ENCODE data around the gene FUT7.
A peak's percentile ranks its signal among the peaks of the same experiment; 100 is the strongest.

Gene FUT7

GRCh38 chr9:137000177-137000930, 31.5 kb downstream of the FUT7 start:
- DNase-seq, result no peak

- DNase-seq, result no peak
Measured at GRCh38 chr9:136997830-136998234, 34.1 kb downstream of the FUT7 start.

- no peak for DNase-seq
Measured at GRCh38 chr9:136997371-136997770, 34.5 kb downstream of the FUT7 start.

GRCh38 chr9:136996361-136997292, 35.3 kb downstream of the FUT7 start, which contains the start of gene CLIC3:
Gene CLIC3 (minus strand): TSS chr9:136996568. CDS start chr9:136996543, 25 bp downstream.
- no peak for DNase-seq

- DNase-seq, result no peak
Measured at GRCh38 chr9:136995772-136996311, 36.0 kb downstream of the FUT7 start.

- no peak for DNase-seq
Measured at GRCh38 chr9:136995362-136995761, 36.5 kb downstream of the FUT7 start.

GRCh38 chr9:136994888-136995230, 37.0 kb downstream of the FUT7 start:
- DNase-seq, result no peak

GRCh38 chr9:136994180-136994887, 37.6 kb downstream of the FUT7 start:
- no peak for DNase-seq

GRCh38 chr9:136992819-136993369, 39.0 kb downstream of the FUT7 start:
- DNase-seq, result no peak

GRCh38 chr9:136991993-136992818, 39.7 kb downstream of the FUT7 start, which contains the start of gene PAXX:
Gene PAXX (plus strand): TSS chr9:136992422. CDS start chr9:136992444, 22 bp downstream.
- peak; percentile 26 for DNase-seq

- DNase-seq, result no peak
Measured at GRCh38 chr9:136990242-136990911, 41.5 kb downstream of the FUT7 start.

- no peak for DNase-seq
Measured at GRCh38 chr9:136988872-136989271, 43.0 kb downstream of the FUT7 start.

GRCh38 chr9:136985853-136986252, 46.0 kb downstream of the FUT7 start:
- no peak for DNase-seq

GRCh38 chr9:136985027-136985602, 46.8 kb downstream of the FUT7 start:
- DNase-seq, result no peak

GRCh38 chr9:136984464-136985026, 47.3 kb downstream of the FUT7 start:
- no peak for DNase-seq

GRCh38 chr9:136983656-136984314, 48.1 kb downstream of the FUT7 start:
- no peak for DNase-seq

- no peak for DNase-seq
Measured at GRCh38 chr9:136983167-136983566, 48.7 kb downstream of the FUT7 start.

GRCh38 chr9:136982232-136983051, 49.4 kb downstream of the FUT7 start, which contains the start of gene LCNL1:
Gene LCNL1 (plus strand): TSS chr9:136982993. CDS start chr9:136983587, 594 bp downstream.
- no peak for DNase-seq

Data from NCI-H524 treated with DMSO at 0.1 percent for 48 hours (cell line).